Erythroblast (primary cell): Measurements from ENCODE around the gene ZNF497.
A peak's percentile ranks its signal among the peaks of the same experiment; 100 is the strongest.
"Not testable (repeated sequence)": the region's sequence is repeated elsewhere in the genome, so short reads cannot be mapped to it uniquely, and the experiment has no call there.

Experiments used
- DNase-seq, 2 experiments: peaks; one replicate each; lab custom pipeline; 2025; lab: John Stamatoyannopoulos, UW
- GATA1 ChIP-seq: IDR thresholded peaks from 2 replicates; pipeline ENCODE4 v1.6.1; 2011; ENCODE audit warnings: low read depth, mild to moderate bottlenecking, control low read depth, low read length, moderate library complexity
- POLR2A ChIP-seq: IDR thresholded peaks from 2 replicates; pipeline ENCODE4 v1.6.1; 2011; ENCODE audit warnings: mild to moderate bottlenecking, low read length

ZNF497 gene

GRCh38 chr19:58362272-58362994 lies at the start of gene ZNF497:
TSS of gene ZNF497 (minus strand) at chr19:58362751. CDS start at chr19:58357635, 5,116 bp downstream.
- TF ChIP-seq GATA1 (no peak), POLR2A (peak; percentile 92)
- peak; percentile 98 to 99 for DNase-seq

- DNase-seq: peak; percentile 53 to 56
- no peak for TF ChIP-seq POLR2A
- TF ChIP-seq GATA1: no peak
These were observed 46.6 kb upstream of the ZNF497 start for GRCh38 chr19:58409010-58409790.

- peak; percentile 97 for DNase-seq
- TF ChIP-seq POLR2A (peak; percentile 93), GATA1 (no peak)
These were observed 45.8 kb upstream of the ZNF497 start, which contains the start of gene ZNF584 for GRCh38 chr19:58408152-58409009. TSS of gene ZNF584 (plus strand) at chr19:58408649. CDS start at chr19:58409148, 499 bp downstream.

GRCh38 chr19:58407658-58408151 lies 45.2 kb upstream of the ZNF497 start:
- TF ChIP-seq GATA1 (no peak), POLR2A (no peak)
- peak in 1 of 2 experiments; percentile 73 for DNase-seq

GRCh38 chr19:58406818-58407657 lies 44.5 kb upstream of the ZNF497 start:
- TF ChIP-seq POLR2A: no peak
- TF ChIP-seq GATA1: no peak
- peak in 1 of 2 experiments; percentile 46 for DNase-seq

GRCh38 chr19:58403920-58404478 lies 41.4 kb upstream of the ZNF497 start:
- not testable (repeated sequence) for DNase-seq

- TF ChIP-seq GATA1: no peak
- no peak for TF ChIP-seq POLR2A
- no peak for DNase-seq
These were observed 39.4 kb upstream of the ZNF497 start for GRCh38 chr19:58401840-58402421.

- peak; percentile 87 for TF ChIP-seq POLR2A
- no peak for TF ChIP-seq GATA1
- peak; percentile 100 for DNase-seq
These were observed 38.6 kb upstream of the ZNF497 start for GRCh38 chr19:58400916-58401839.

- DNase-seq: no peak
- TF ChIP-seq GATA1 (no peak), POLR2A (no peak)
These were observed 37.9 kb upstream of the ZNF497 start for GRCh38 chr19:58400316-58400915.

- DNase-seq: no peak
- no peak for TF ChIP-seq GATA1
- TF ChIP-seq POLR2A: no peak
These were observed 37.4 kb upstream of the ZNF497 start for GRCh38 chr19:58399903-58400302.
